Skeletal muscle satellite cell (primary cell): ENCODE measurements around the gene TTI1.

ENCODE experiments used
- H3K27me3 ChIP-seq: 2 replicates; pipeline ENCODE4 v1.7.0; 2013; ENCODE audit warnings: low read length; ENCODE audit not compliant: control insufficient read depth, insufficient read depth
- H3K36me3 ChIP-seq: 2 replicates; pipeline ENCODE4 v1.7.0; 2013; ENCODE audit warnings: mild to moderate bottlenecking, control low read depth, low read length; ENCODE audit not compliant: insufficient read depth
- H3K4me1 ChIP-seq: 2 replicates; pipeline ENCODE4 v1.7.0; 2013; ENCODE audit warnings: low read length; ENCODE audit not compliant: control insufficient read depth, insufficient read depth
- H3K4me2 ChIP-seq: 2 replicates; pipeline ENCODE4 v1.7.0; 2013; ENCODE audit warnings: mild to moderate bottlenecking, low read length
- H3K4me3 ChIP-seq: 2 replicates; pipeline ENCODE4 v1.7.0; 2013; ENCODE audit warnings: low read length
- H3K9ac ChIP-seq: 2 replicates; pipeline ENCODE4 v1.7.0; 2013; ENCODE audit warnings: mild to moderate bottlenecking, low read depth, low read length, moderate library complexity
- H3K9me3 ChIP-seq: replicated peaks from 2 replicates; pipeline ENCODE4 v1.7.0; 2013; ENCODE audit warnings: mild to moderate bottlenecking, control low read depth, low read length

The TTI1 gene

DNA sequence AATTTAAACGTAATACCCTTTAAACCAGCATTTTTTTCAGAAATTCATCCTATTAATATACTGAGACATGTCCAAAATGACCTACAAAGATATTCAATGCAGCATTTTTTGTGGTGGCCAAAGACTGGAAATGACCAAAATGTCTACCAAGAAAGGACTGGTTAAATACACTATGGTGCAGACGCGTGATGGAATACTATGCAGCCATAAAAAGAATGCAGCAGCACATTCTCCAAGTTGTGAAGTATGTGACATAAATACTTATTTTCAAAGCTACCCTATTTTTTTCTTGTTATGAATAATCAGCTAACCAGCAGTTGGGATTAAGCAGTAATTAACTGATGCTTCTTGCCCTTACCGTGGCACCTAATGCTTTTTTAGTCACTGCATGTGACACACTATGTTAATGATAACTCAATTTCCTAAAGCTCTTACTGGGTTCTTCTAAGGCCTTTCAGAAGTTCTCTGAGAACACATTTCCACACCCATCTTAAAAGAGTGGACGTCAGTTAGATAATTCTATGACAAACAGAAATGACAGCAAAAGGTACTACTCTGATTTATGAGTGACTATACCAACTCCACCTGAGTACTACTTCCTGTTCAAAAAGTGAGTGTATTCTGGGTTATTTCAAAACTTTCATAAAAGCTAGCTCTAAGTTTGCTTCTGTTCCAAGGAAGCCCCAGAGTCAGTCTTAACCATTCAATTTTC is 24.9 kb downstream of the TTI1 start:
- Histone ChIP-seq H3K27me3 (no peaks in the 10 kb centered on the region), H3K4me1 (no peaks in the 10 kb centered on the region), H3K36me3 (peaks cover 26% of the 10 kb centered on the region), H3K4me2 (no peak overlapping the region), H3K9ac (no peak overlapping the region), H3K9me3 (no peaks in the 10 kb centered on the region), H3K4me3 (no peak overlapping the region)

DNA sequence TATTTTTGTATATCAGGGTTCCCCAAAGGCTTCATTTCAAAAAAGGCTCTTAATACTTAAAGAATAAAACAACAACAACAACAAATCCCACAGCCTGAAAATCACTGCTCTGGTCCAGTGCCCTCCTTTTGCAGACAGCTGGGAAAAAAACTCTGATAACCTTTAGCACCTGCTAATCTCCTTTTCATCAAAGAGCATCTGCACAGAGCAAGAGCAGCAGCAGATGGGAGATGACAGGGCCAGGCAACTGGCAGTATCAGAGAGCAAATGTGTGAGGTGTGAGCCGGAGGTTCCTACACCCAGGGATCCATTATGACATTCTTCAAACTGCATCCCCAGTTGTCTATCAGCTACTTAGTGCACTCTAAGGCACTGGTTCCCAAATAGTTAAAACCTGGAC is 25.7 kb downstream of the TTI1 start:
- H3K9ac ChIP-seq: no peak overlapping the region
- H3K4me2 ChIP-seq: no peak overlapping the region
- no peaks in the 10 kb centered on the region for H3K27me3 ChIP-seq
- H3K9me3 ChIP-seq: no peaks in the 10 kb centered on the region
- peaks cover 19% of the 10 kb centered on the region for H3K36me3 ChIP-seq
- no peak overlapping the region for H3K4me3 ChIP-seq
- H3K4me1 ChIP-seq: no peaks in the 10 kb centered on the region

DNA sequence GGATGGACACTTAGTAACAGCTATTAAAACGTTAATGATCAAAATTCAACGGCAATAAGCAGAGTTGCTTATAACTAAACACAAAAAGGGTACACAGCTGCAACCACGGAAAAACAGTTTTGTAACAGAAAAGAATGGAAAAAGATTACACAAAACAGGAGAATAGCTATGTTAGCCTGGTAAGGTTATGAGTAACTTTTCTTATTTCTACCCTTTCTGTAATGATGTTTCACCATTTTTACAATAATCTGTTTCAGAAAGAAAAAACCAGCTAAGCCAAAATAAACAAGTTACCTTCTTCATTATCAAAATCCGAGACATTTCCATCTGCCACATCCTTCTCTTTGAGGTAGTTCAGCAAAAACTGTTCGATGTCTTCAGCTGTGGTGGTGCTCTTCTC is 27.4 kb downstream of the TTI1 start:
- Histone ChIP-seq H3K4me2 (no peak overlapping the region), H3K27me3 (no peaks in the 10 kb centered on the region), H3K4me1 (peaks cover 14% of the 10 kb centered on the region), H3K4me3 (no peak overlapping the region), H3K9me3 (no peaks in the 10 kb centered on the region), H3K9ac (no peak overlapping the region), H3K36me3 (peaks cover 12% of the 10 kb centered on the region)

DNA sequence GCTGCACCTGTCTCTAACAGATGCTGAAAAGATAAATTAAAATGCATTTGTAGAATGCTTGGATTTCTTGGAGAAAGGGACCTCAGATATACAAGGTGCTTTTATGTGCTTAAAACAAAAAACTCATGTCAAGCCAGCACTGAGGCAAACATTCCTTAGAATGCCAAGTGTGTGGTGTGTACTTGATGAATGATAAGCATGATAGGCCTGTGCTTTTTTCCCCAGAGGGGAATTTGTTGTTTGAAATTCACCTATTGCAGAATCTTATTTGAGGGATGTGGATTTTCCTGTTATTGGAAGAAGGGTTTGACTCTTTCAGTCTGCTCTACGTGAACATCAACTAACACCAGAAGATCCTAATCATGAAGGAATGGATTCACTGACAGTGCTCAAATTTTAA is 28.8 kb downstream of the TTI1 start:
- peaks cover 20% of the 10 kb centered on the region for H3K4me1 ChIP-seq
- no peaks in the 10 kb centered on the region for H3K9me3 ChIP-seq
- no peak overlapping the region for H3K4me2 ChIP-seq
- no peaks in the 10 kb centered on the region for H3K27me3 ChIP-seq
- H3K4me3 ChIP-seq: no peak overlapping the region
- H3K36me3 ChIP-seq: peaks cover 16% of the 10 kb centered on the region
- no peak overlapping the region for H3K9ac ChIP-seq

DNA sequence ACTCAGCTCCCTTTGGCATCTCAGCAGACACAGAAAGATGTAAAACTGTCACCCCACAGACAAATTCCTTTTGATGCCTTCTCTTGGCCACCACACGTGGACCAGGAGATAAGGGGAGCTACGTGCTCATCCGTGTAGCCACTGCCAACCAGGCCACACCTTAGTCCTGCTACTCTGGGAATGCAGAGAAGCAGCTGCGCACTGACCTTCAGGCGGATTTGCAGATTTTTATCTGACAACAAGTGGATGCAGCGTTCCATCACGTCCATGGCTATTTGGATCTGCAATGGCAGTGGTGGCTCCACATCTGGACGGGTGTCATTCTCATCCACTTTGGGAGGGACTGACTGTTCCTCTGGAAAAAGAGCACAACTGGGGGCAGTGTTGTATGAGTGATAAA is 30.8 kb downstream of the TTI1 start:
- no peaks in the 10 kb centered on the region for H3K9me3 ChIP-seq
- peaks cover 20% of the 10 kb centered on the region for H3K4me1 ChIP-seq
- no peak overlapping the region for H3K4me3 ChIP-seq
- no peak overlapping the region for H3K4me2 ChIP-seq
- peaks cover 33% of the 10 kb centered on the region for H3K36me3 ChIP-seq
- H3K9ac ChIP-seq: no peak overlapping the region
- no peaks in the 10 kb centered on the region for H3K27me3 ChIP-seq

DNA sequence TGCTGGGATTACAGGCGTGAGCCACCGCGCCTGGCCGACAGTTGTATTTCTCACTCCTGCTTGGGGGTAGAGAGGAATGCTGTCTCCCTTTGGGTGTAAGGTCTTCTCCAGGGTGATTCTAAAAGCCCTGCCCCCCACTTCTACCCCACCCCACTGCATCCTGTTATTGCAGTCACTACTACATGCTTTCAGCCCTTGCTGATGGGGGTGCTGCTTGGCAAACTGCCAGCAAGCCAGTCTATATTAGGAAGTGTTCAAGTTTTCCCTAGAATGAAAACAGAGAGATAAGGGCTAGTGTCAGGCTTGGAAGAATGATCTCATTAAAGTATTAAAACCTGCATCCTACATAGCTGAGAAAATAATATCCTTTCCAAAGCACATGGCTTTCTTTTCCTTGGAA is 31.3 kb downstream of the TTI1 start:
- Histone ChIP-seq H3K4me3 (no peak overlapping the region), H3K27me3 (no peaks in the 10 kb centered on the region), H3K9me3 (no peaks in the 10 kb centered on the region), H3K9ac (no peak overlapping the region), H3K36me3 (peaks cover 36% of the 10 kb centered on the region), H3K4me2 (no peak overlapping the region), H3K4me1 (peaks cover 20% of the 10 kb centered on the region)

DNA sequence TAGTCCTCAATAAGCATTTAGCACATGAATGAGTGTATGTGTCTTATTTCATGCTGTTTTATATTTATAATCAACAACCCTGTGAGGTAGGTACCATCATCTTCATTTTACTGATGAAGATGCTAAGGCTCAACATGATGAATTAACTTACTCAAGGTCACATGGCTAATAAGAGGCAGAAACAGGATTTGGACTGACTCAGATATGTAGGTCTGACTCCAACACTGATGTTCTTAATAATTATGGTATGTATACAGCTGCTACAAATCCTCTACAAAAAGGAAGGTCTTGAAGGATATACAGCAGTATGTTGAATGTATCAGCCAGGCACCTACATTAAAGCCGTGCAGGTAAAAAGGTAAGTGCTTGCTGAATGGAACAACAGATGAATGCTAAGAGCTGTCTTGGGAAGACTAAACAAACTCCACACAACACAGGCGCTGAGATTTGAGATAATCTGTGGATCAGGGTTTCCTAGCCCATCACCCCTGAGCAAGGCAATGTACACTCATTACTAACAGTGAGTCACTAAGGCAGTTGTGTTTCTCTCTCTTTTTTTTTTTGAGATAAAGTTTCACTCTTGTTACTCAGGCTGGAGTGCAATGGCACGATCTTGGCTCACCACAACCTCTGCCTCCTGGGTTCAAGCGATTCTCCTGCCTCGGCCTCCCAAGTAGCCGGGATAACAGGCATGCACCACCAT is 31.9 kb downstream of the TTI1 start:
- peaks cover 20% of the 10 kb centered on the region for H3K4me1 ChIP-seq
- no peaks in the 10 kb centered on the region for H3K9me3 ChIP-seq
- peaks cover 43% of the 10 kb centered on the region for H3K36me3 ChIP-seq
- no peak overlapping the region for H3K9ac ChIP-seq
- H3K27me3 ChIP-seq: no peaks in the 10 kb centered on the region
- no peak overlapping the region for H3K4me3 ChIP-seq
- H3K4me2 ChIP-seq: peak overlapping the region; percentile 52

DNA sequence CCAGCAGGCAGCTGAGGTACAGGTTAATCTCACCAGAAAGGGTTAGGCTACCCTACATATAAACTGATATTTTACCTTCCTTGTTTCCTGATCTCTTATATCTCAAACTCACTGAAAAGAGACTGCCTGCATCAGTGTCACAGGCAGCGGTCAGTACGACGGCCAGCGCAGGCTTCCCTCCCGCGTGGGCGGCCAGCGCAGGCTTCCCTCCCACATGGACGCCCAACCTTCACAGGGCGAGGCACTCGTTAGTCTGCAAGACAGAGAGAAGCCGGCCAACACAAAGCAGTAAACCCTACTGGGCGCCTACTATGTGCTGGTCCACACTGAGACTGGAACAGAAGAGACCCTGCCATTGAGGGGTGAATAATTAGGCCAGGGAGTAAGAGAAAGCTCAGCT is 33.0 kb downstream of the TTI1 start:
- Histone ChIP-seq H3K4me1 (peaks cover 20% of the 10 kb centered on the region), H3K4me3 (no peak overlapping the region), H3K9ac (no peak overlapping the region), H3K9me3 (no peaks in the 10 kb centered on the region), H3K36me3 (peaks cover 52% of the 10 kb centered on the region), H3K27me3 (no peaks in the 10 kb centered on the region), H3K4me2 (no peak overlapping the region)

DNA sequence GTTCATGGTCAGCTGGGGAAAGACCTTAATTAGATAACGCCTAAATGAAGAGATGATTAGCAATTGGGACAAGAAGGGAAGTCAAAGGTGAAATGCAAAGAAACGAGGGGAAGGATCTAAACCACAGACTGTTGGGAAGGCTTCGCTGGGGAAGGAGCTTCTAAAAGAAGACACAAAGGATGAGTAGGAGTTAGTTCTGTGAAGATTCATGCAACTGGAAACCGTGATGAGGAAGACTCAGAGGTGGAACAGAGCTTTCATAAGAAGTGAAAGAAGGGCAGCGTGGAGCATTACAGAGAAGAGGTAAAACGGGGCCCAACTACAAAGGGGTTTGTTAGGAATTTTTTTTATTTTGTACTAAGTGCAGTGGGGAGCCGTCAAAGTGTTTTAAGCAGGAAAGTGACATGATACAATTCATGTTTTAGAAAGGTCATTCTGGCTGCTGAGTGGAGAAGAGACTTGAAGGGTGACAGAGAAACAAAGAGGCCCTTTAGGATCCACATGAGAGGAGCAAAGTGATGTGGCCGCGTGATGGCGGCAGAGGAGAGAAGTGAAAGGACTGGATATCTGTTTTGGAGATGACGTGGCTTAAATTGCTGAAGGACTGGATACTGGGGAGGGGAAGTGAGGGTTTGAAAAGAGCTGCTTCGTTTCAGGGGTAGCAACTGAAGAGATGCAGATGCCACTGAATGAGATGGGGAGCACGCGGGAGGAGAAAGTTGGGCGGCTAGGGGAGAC is 33.6 kb downstream of the TTI1 start:
- Histone ChIP-seq H3K4me3 (no peak overlapping the region), H3K4me2 (no peak overlapping the region), H3K36me3 (peaks cover 53% of the 10 kb centered on the region), H3K27me3 (no peaks in the 10 kb centered on the region), H3K9me3 (no peaks in the 10 kb centered on the region), H3K4me1 (peaks cover 24% of the 10 kb centered on the region), H3K9ac (no peak overlapping the region)

DNA sequence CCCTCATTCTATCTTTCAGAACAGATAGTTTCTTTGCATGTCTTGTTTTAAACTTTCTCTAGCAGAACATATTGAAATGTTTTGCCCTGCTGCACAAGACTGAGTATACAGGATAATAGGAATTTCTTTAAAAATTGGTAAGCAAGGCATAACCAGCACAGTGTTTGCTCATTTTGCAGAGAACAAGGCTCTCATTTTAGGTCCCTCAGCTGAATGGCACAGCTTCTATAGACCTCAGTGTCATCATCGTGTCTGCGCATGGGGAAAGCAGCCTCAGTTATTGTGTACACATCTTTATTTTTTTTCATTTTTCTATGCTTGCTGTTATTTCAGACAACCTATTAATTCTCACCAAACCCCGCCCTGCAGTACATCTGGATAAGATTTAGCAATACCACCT is 35.7 kb downstream of the TTI1 start:
- H3K4me3 ChIP-seq: no peak overlapping the region
- H3K27me3 ChIP-seq: no peaks in the 10 kb centered on the region
- peaks cover 40% of the 10 kb centered on the region for H3K4me1 ChIP-seq
- peaks cover 52% of the 10 kb centered on the region for H3K36me3 ChIP-seq
- H3K9me3 ChIP-seq: no peaks in the 10 kb centered on the region
- no peak overlapping the region for H3K4me2 ChIP-seq
- H3K9ac ChIP-seq: no peak overlapping the region

DNA sequence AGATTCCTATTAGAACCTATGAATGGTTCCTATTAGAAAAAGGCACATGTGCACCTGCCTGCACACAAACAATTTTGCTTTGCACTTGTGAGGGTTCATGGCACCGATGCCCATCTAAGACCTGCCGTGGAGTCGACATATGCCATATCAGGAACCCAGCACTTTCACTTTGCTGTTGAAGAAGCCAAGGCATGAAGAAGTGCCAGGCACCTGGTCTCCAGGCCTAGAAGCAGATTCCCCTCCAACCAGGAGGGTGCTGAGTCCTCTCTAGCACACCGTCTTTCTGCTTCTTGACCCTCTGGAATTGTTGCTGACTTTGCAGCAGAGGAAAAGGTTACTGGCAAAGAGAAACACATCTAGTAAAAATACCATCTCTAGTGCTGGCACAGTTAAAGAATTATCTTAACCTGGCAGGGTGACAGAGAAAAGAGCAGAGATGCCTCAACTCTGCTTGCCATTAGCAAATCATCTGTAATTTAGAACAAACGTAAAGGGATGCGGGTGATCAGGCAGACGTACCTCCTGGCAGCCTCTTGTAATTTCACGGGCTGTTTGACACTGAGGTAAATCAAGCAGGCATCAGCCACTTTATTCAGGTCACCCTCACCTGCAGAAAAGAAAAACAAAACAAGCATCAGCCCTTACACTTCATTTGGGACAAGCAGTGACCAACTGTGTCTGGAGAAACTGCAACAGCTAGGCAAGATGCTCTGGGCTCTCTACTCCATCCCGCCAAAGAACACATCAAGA is 37.2 kb downstream of the TTI1 start:
- Histone ChIP-seq H3K27me3 (no peaks in the 10 kb centered on the region), H3K36me3 (peaks cover 47% of the 10 kb centered on the region), H3K4me2 (no peak overlapping the region), H3K4me1 (peaks cover 42% of the 10 kb centered on the region), H3K4me3 (no peak overlapping the region), H3K9ac (no peak overlapping the region), H3K9me3 (no peaks in the 10 kb centered on the region)
